ENCODE results near the gene TTLL12. TPM values are rescaled to one million over a fixed set of nuclear protein-coding genes. Genes with fewer than 3 reads are reported as not detected.

Gene TTLL12
- total and polyA plus RNA-seq, 2 donors, result 14.4 to 16.1 TPM

DNA sequence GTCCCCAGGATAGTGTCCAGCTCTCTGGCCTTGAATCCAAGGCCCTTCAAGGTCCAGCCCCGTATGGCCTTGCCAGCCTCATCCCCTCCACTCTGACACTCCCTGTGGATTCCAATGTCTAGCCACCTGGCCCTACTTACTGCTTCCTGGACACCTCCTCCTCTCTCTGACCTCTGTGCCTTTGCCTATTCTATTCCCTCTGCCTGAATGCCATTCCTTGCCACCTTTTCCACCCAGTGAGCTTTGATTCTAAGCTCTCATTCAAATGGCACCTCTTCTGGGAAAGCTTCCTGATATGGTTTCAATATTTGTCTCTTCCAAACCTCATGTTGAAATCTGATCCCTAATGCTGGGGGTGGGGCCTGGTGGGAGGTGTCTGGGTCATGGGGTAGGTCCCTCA, 31.9 kb upstream of the TTLL12 start:
- WGBS, result 94% methylated on average over 1 of the region's 1 CpG
- H3K27me3 ChIP-seq (ENCODE audit: control insufficient read depth in 2 of 2, insufficient read depth in 1 of 2, low read length in 1 of 2), result no peaks in the 10 kb centered on the region
- H3K4me1 ChIP-seq (ENCODE audit: control insufficient read depth in 2 of 2, insufficient read depth in 2 of 2, low read length in 2 of 2), result no peaks in the 10 kb centered on the region

DNA sequence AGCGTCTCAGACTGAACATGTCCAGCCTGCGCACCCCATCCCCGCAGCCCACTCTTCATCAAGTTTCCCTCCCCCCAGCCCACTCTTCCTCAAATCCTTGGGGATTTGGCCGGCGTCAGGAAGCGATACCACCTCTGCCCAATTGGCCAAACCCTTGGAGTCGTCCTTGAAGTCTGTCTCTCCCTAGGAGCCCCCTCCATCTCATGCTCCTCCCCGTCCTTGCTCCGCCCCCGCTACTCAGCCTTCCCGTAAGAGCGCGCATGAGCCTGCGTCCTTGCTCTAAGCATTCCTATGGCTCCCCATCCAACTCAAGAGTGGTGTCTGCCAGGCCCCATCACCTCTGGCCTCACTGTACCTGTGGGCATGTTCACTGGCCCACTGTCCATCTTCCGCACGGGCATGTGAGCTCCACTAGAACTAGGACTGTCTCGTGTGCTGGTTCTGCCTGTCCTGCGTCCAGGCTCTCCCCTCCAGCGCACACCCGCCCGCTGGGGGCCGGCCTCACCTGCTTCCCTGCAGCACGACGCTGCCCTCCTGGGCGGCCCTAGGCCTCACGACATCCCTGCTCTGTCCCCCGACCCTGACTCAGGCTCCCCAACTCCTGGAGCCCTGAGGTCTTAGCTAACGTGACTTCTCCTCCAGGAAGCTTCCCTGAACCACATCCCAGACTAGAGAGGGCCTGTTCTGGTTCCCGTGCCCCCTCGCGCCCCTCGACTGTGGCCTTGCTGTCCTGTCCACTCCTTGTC, 30.5 kb upstream of the TTLL12 start:
- DNase-seq (ENCODE audit: low read depth in 6 of 9, low spot score in 9 of 9), result no peak
- 89% methylated on average over 32 of the region's 32 CpGs for WGBS
- H3K4me3 ChIP-seq (ENCODE audit: low read length in 2 of 2), result no peak overlapping the region
- H3K36me3 ChIP-seq (ENCODE audit: control insufficient read depth in 2 of 2, insufficient read depth in 2 of 2, low read length in 1 of 2), result no peaks in the 10 kb centered on the region
- H3K4me1 ChIP-seq (ENCODE audit: control insufficient read depth in 2 of 2, insufficient read depth in 2 of 2, low read length in 2 of 2), result no peaks in the 10 kb centered on the region
- no peak overlapping the region for H3K27ac ChIP-seq (ENCODE audit: low read depth in 1 of 2, low read length in 1 of 2)
- peaks cover 0 to 7% of the 10 kb centered on the region in 2 donors for H3K9me3 ChIP-seq (ENCODE audit: control insufficient read depth in 2 of 2, insufficient read depth in 1 of 2, low read length in 1 of 2)
- no peaks in the 10 kb centered on the region for H3K27me3 ChIP-seq (ENCODE audit: control insufficient read depth in 2 of 2, insufficient read depth in 1 of 2, low read length in 1 of 2)

More for the DNA sequence above, 31.9 kb upstream of the TTLL12 start:
- no peaks in the 10 kb centered on the region for H3K36me3 ChIP-seq (ENCODE audit: control insufficient read depth in 2 of 2, insufficient read depth in 2 of 2, low read length in 1 of 2)
- H3K27ac ChIP-seq (ENCODE audit: low read depth in 1 of 2, low read length in 1 of 2), result no peak overlapping the region
- peaks cover 0 to 7% of the 10 kb centered on the region in 2 donors for H3K9me3 ChIP-seq (ENCODE audit: control insufficient read depth in 2 of 2, insufficient read depth in 1 of 2, low read length in 1 of 2)
- H3K4me3 ChIP-seq (ENCODE audit: low read length in 2 of 2), result no peak overlapping the region
- DNase-seq (ENCODE audit: low read depth in 6 of 9, low spot score in 9 of 9), result no peak

GRCh38 chr22:43216738-43217137, 29.8 kb upstream of the TTLL12 start:
- no peak for DNase-seq (ENCODE audit: low read depth in 6 of 9, low spot score in 9 of 9)
- no peaks in the 10 kb centered on the region for H3K4me1 ChIP-seq (ENCODE audit: control insufficient read depth in 2 of 2, insufficient read depth in 2 of 2, low read length in 2 of 2)
- no peaks in the 10 kb centered on the region for H3K27me3 ChIP-seq (ENCODE audit: control insufficient read depth in 2 of 2, insufficient read depth in 1 of 2, low read length in 1 of 2)
- 78% methylated on average over 6 of the region's 6 CpGs for WGBS
- H3K36me3 ChIP-seq (ENCODE audit: control insufficient read depth in 2 of 2, insufficient read depth in 2 of 2, low read length in 1 of 2), result no peaks in the 10 kb centered on the region
- no peak overlapping the region for H3K27ac ChIP-seq (ENCODE audit: low read depth in 1 of 2, low read length in 1 of 2)
- H3K4me3 ChIP-seq (ENCODE audit: low read length in 2 of 2), result no peak overlapping the region
- H3K9me3 ChIP-seq (ENCODE audit: control insufficient read depth in 2 of 2, insufficient read depth in 1 of 2, low read length in 1 of 2), result peaks cover 0 to 7% of the 10 kb centered on the region in 2 donors

DNA sequence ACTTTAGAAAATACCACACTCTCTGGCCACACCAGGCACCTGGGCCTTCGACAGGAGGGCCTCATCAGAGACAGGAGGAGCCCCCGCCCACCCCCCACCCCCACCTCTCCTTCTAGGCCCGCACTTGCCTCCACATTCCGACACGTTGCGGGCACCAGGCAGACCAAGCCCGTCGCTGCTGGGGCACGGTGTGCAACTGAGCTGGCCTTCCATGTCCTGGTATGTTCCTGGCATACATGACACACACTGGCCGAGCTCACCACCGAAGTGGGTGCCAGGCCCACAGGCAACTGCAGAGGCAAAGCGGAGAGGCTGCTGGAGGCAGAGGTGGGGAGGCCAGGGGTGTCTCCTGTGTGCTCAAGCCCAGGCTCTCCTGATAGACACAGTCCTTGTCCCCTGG, 27.0 kb upstream of the TTLL12 start:
- DNase-seq (ENCODE audit: low read depth in 6 of 9, low spot score in 9 of 9), result no peak
- no peaks in the 10 kb centered on the region for H3K27me3 ChIP-seq (ENCODE audit: control insufficient read depth in 2 of 2, insufficient read depth in 1 of 2, low read length in 1 of 2)
- H3K36me3 ChIP-seq (ENCODE audit: control insufficient read depth in 2 of 2, insufficient read depth in 2 of 2, low read length in 1 of 2), result no peaks in the 10 kb centered on the region
- H3K27ac ChIP-seq (ENCODE audit: low read depth in 1 of 2, low read length in 1 of 2), result no peak overlapping the region
- 94% methylated on average over 12 of the region's 12 CpGs for WGBS
- H3K4me1 ChIP-seq (ENCODE audit: control insufficient read depth in 2 of 2, insufficient read depth in 2 of 2, low read length in 2 of 2), result no peaks in the 10 kb centered on the region
- H3K9me3 ChIP-seq (ENCODE audit: control insufficient read depth in 2 of 2, insufficient read depth in 1 of 2, low read length in 1 of 2), result peaks cover 0 to 7% of the 10 kb centered on the region in 2 donors
- no peak overlapping the region for H3K4me3 ChIP-seq (ENCODE audit: low read length in 2 of 2)

DNA sequence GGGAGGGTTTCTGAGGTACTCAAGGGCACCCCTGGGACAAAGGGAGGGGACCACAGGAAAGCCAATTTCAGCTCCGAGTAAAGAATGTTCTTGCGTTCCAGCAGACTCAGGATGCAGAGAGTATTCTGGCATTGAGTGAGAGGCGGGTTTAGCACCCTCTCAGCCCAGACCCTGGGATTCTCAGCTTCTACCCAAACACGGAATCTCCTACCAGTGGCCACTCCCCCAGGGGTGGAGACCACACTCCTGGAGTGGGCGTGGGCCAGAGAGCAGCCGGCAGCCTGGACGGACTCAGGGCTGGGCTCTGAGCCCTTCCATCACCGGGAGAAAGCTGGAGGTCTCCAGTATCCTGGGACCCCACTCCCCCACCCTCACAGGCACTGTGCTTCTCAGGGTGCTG, 26.1 kb upstream of the TTLL12 start:
- Histone ChIP-seq H3K27me3 (ENCODE audit: control insufficient read depth in 2 of 2, insufficient read depth in 1 of 2, low read length in 1 of 2) (no peaks in the 10 kb centered on the region), H3K4me3 (ENCODE audit: low read length in 2 of 2) (no peak overlapping the region), H3K4me1 (ENCODE audit: control insufficient read depth in 2 of 2, insufficient read depth in 2 of 2, low read length in 2 of 2) (no peaks in the 10 kb centered on the region), H3K36me3 (ENCODE audit: control insufficient read depth in 2 of 2, insufficient read depth in 2 of 2, low read length in 1 of 2) (no peaks in the 10 kb centered on the region), H3K27ac (ENCODE audit: low read depth in 1 of 2, low read length in 1 of 2) (no peak overlapping the region), H3K9me3 (ENCODE audit: control insufficient read depth in 2 of 2, insufficient read depth in 1 of 2, low read length in 1 of 2) (peaks cover 0 to 7% of the 10 kb centered on the region in 2 donors)
- no peak for DNase-seq (ENCODE audit: low read depth in 6 of 9, low spot score in 9 of 9)
- WGBS, result 91% methylated on average over 8 of the region's 8 CpGs

DNA sequence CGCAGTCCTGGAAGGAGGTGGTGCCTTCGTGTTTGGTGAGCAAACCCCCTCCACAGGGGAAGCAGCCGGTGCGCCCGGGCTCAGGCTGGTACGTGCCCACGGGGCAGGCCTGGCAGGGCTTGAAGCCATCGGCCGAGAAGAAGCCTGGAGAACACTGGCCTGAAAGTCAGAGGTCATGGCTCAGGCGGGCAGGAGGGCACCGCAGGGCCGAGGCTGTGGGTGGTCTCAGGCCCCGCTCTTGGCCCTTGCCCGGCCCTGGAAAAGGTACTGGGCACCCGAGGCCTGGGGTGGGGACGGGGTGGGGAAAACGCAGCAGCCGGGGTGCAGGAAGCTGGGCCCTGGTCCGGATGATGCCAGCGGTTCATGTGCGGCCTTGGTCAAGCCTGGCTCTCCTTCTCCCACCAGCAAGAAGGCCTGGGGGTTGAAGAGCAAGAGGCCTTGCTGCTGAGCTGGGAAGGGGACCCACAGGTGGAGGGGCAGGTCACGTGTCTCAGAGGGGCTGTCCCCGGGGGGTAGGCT, 25.6 kb upstream of the TTLL12 start:
- Histone ChIP-seq H3K4me3 (ENCODE audit: low read length in 2 of 2) (no peak overlapping the region), H3K4me1 (ENCODE audit: control insufficient read depth in 2 of 2, insufficient read depth in 2 of 2, low read length in 2 of 2) (no peaks in the 10 kb centered on the region), H3K36me3 (ENCODE audit: control insufficient read depth in 2 of 2, insufficient read depth in 2 of 2, low read length in 1 of 2) (no peaks in the 10 kb centered on the region), H3K9me3 (ENCODE audit: control insufficient read depth in 2 of 2, insufficient read depth in 1 of 2, low read length in 1 of 2) (peaks cover 0 to 7% of the 10 kb centered on the region in 2 donors), H3K27ac (ENCODE audit: low read depth in 1 of 2, low read length in 1 of 2) (no peak overlapping the region), H3K27me3 (ENCODE audit: control insufficient read depth in 2 of 2, insufficient read depth in 1 of 2, low read length in 1 of 2) (no peaks in the 10 kb centered on the region)
- DNase-seq (ENCODE audit: low read depth in 6 of 9, low spot score in 9 of 9), result no peak
- 96% methylated on average over 23 of the region's 23 CpGs for WGBS

DNA sequence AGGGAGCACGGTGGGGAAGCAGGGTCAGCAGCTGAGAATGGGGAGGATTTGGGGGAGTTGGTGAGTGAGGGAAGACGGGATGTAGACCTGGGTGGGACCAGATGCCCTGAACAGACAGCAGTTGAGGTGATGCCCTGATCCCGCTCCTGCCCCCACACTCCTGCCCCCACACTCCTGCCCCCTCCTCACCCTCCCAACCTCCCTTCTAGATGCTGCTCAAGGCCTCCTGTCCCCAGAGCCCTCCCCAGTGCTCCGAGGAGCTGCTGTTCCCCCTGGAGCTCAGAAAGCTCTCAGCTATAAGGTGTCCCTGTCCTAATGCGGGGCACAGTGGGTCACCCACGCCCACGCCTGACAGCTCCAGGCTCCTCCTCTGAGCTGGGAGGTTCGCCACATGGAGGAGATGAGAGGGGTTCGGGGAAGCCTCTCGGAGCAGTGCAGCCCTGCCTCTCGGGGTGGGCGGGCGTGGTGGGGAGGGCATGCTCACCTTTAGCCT, 25.1 kb upstream of the TTLL12 start:
- H3K27me3 ChIP-seq (ENCODE audit: control insufficient read depth in 2 of 2, insufficient read depth in 1 of 2, low read length in 1 of 2), result no peaks in the 10 kb centered on the region
- no peaks in the 10 kb centered on the region for H3K36me3 ChIP-seq (ENCODE audit: control insufficient read depth in 2 of 2, insufficient read depth in 2 of 2, low read length in 1 of 2)
- H3K4me1 ChIP-seq (ENCODE audit: control insufficient read depth in 2 of 2, insufficient read depth in 2 of 2, low read length in 2 of 2), result no peaks in the 10 kb centered on the region
- peaks cover 0 to 3% of the 10 kb centered on the region in 2 donors for H3K9me3 ChIP-seq (ENCODE audit: control insufficient read depth in 2 of 2, insufficient read depth in 1 of 2, low read length in 1 of 2)
- DNase-seq (ENCODE audit: low read depth in 6 of 9, low spot score in 9 of 9), result no peak
- no peak overlapping the region for H3K4me3 ChIP-seq (ENCODE audit: low read length in 2 of 2)
- WGBS, result 96% methylated on average over 13 of the region's 13 CpGs
- no peak overlapping the region for H3K27ac ChIP-seq (ENCODE audit: low read depth in 1 of 2, low read length in 1 of 2)

DNA sequence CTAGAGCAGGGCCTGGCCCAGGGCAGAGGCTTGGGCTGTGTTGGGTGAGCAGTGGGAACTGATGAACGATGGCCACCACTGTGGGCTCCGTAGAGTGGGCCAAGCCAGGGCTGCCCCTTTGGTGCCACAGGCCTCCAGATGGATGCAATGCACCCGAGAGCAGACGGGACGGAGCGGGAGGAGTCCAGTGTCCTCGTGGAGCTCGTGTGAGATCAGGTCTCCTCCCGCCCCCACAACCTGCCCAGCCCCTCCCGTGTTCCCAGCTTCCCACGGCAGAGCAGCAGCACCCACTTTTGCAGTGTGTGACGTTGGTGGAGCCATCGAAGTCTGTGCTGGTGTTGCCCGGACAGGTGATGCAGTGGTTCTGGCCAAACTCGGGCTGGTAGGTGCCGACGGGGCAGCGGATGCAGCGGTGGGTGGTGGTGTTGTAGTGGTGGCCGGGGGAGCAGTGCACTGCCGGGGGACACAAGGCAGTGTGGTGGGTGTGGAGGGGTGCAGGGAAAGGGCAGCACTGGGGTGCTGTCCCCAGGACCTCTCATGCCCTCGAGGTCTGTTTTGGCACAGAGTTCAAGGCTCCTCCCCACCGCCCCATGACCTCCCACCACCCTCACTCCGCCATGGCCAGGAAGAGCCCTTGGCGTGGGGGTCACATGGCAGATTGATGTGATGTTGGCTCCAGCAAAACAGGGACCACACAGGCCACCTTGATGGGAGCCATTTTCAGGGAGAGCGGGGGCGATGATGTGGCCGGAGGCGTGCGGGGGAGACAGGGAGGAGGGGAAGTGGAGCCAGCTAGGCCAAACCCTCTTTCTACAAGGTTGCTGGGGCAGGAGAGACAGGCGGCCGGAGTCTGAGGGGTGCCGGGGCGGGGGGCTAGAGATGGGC, 23.9 kb upstream of the TTLL12 start:
- Histone ChIP-seq H3K27me3 (ENCODE audit: control insufficient read depth in 2 of 2, insufficient read depth in 1 of 2, low read length in 1 of 2) (no peaks in the 10 kb centered on the region), H3K4me3 (ENCODE audit: low read length in 2 of 2) (no peak overlapping the region), H3K27ac (ENCODE audit: low read depth in 1 of 2, low read length in 1 of 2) (no peak overlapping the region), H3K36me3 (ENCODE audit: control insufficient read depth in 2 of 2, insufficient read depth in 2 of 2, low read length in 1 of 2) (no peaks in the 10 kb centered on the region), H3K9me3 (ENCODE audit: control insufficient read depth in 2 of 2, insufficient read depth in 1 of 2, low read length in 1 of 2) (no peaks in the 10 kb centered on the region), H3K4me1 (ENCODE audit: control insufficient read depth in 2 of 2, insufficient read depth in 2 of 2, low read length in 2 of 2) (no peaks in the 10 kb centered on the region)
- DNase-seq (ENCODE audit: low read depth in 6 of 9, low spot score in 9 of 9), result no peak
- 96% methylated on average over 34 of the region's 34 CpGs for WGBS

DNA sequence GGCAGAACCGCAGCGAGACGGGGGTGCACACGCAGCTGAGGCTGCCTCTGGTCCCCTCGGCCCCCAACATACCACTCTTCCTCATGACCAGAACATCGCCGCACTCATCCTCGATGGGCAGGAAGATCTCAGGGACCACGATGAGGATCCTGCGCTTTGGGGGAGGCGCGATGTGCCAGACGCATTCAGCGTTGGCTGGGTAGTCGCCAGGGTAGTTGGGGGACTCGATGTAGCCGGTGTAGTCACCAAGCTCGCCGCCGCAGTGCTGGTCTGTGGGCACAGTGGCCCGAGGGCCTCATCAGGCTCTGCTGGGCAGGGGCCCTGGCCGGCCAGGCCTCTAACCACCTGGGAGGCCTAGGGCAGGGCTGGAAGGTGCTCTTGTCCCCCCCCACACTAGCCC, 23.0 kb upstream of the TTLL12 start:
- Histone ChIP-seq H3K36me3 (ENCODE audit: control insufficient read depth in 2 of 2, insufficient read depth in 2 of 2, low read length in 1 of 2) (no peaks in the 10 kb centered on the region), H3K4me1 (ENCODE audit: control insufficient read depth in 2 of 2, insufficient read depth in 2 of 2, low read length in 2 of 2) (no peaks in the 10 kb centered on the region), H3K27me3 (ENCODE audit: control insufficient read depth in 2 of 2, insufficient read depth in 1 of 2, low read length in 1 of 2) (no peaks in the 10 kb centered on the region), H3K27ac (ENCODE audit: low read depth in 1 of 2, low read length in 1 of 2) (no peak overlapping the region), H3K9me3 (ENCODE audit: control insufficient read depth in 2 of 2, insufficient read depth in 1 of 2, low read length in 1 of 2) (no peaks in the 10 kb centered on the region), H3K4me3 (ENCODE audit: low read length in 2 of 2) (no peak overlapping the region)
- DNase-seq (ENCODE audit: low read depth in 6 of 9, low spot score in 9 of 9), result no peak
- WGBS, result 93% methylated on average over 22 of the region's 22 CpGs

Measured in thymus (tissue), 11 donors.